ENCODE data around the gene USP1. TPM values are rescaled to one million over a fixed set of nuclear protein-coding genes. Genes with fewer than 3 reads are reported as not detected.

USP1 gene
- total RNA-seq, 2 experiments from 2014 or later: 74.6 to 78.6 TPM

GRCh38 chr1:62462370-62462769 lies 25.5 kb downstream of the USP1 start:
- peaks cover 10% of the 10 kb centered on the region for H3K36me3 Mint-ChIP-seq (ENCODE audit: low read depth)
- DNase-seq: no peak

GRCh38 chr1:62467092-62467491 lies 30.2 kb downstream of the USP1 start:
- POLR2A ChIA-PET: no interaction called here
- Mint-ChIP-seq H3K36me3 (ENCODE audit: low read depth) (peaks cover 26% of the 10 kb centered on the region), H3K27ac (no peak overlapping the region), H3K27me3 (no peaks in the 10 kb centered on the region), H3K4me3 (no peak overlapping the region), H3K4me1 (peaks cover 4% of the 10 kb centered on the region), H3K9me3 (peaks cover 9% of the 10 kb centered on the region)
- CTCF ChIA-PET: no interaction called here
- DNase-seq: no peak

More at GRCh38 chr1:62462370-62462769, 25.5 kb downstream of the USP1 start:
- ChIA-PET CTCF (interaction anchor here (0.6 kb wide), 1 partner anchor 56 kb away, joined by 4 read pairs; no protein-coding TSS in a partner anchor), POLR2A (no interaction called here)
- no peak overlapping the region for H3K27ac Mint-ChIP-seq
- H3K4me1 Mint-ChIP-seq: peaks cover 4% of the 10 kb centered on the region
- H3K9me3 Mint-ChIP-seq: no peaks in the 10 kb centered on the region
- H3K4me3 Mint-ChIP-seq: no peak overlapping the region
- no peaks in the 10 kb centered on the region for H3K27me3 Mint-ChIP-seq

GRCh38 chr1:62476525-62477219 lies 39.8 kb downstream of the USP1 start:
- no peak for DNase-seq
- no peaks in the 10 kb centered on the region for H3K27me3 Mint-ChIP-seq
- H3K9me3 Mint-ChIP-seq: no peaks in the 10 kb centered on the region
- POLR2A ChIA-PET: no interaction called here
- H3K36me3 Mint-ChIP-seq (ENCODE audit: low read depth): peaks cover 4% of the 10 kb centered on the region
- H3K4me1 Mint-ChIP-seq: no peaks in the 10 kb centered on the region
- H3K27ac Mint-ChIP-seq: no peak overlapping the region
- CTCF ChIA-PET: no interaction called here
- no peak overlapping the region for H3K4me3 Mint-ChIP-seq

GRCh38 chr1:62481681-62482080 lies 44.8 kb downstream of the USP1 start:
- Mint-ChIP-seq H3K4me1 (peaks cover 1% of the 10 kb centered on the region), H3K36me3 (ENCODE audit: low read depth) (no peaks in the 10 kb centered on the region), H3K9me3 (no peaks in the 10 kb centered on the region), H3K27me3 (no peaks in the 10 kb centered on the region), H3K27ac (no peak overlapping the region), H3K4me3 (no peak overlapping the region)
- ChIA-PET POLR2A (no interaction called here), CTCF (no interaction called here)
- DNase-seq: no peak

- H3K36me3 Mint-ChIP-seq (ENCODE audit: low read depth): no peaks in the 10 kb centered on the region
- peaks cover 1% of the 10 kb centered on the region for H3K4me1 Mint-ChIP-seq
- POLR2A ChIA-PET: no interaction called here
- DNase-seq: no peak
- H3K4me3 Mint-ChIP-seq: no peak overlapping the region
- CTCF ChIA-PET: no interaction called here
- H3K9me3 Mint-ChIP-seq: no peaks in the 10 kb centered on the region
- no peaks in the 10 kb centered on the region for H3K27me3 Mint-ChIP-seq
- no peak overlapping the region for H3K27ac Mint-ChIP-seq
Observed at GRCh38 chr1:62484824-62485468, 48.1 kb downstream of the USP1 start.

GRCh38 chr1:62487956-62488355 lies 51.1 kb downstream of the USP1 start:
- DNase-seq: no peak
- CTCF ChIA-PET: interaction anchor here (1.5 kb wide), 1 partner anchor 19 kb away, joined by 3 read pairs; no protein-coding TSS in a partner anchor
- Mint-ChIP-seq H3K9me3 (no peaks in the 10 kb centered on the region), H3K4me1 (peaks cover 1% of the 10 kb centered on the region), H3K36me3 (ENCODE audit: low read depth) (no peaks in the 10 kb centered on the region), H3K27ac (no peak overlapping the region), H3K4me3 (no peak overlapping the region), H3K27me3 (no peaks in the 10 kb centered on the region)
- POLR2A ChIA-PET: no interaction called here

GRCh38 chr1:62492521-62492920 lies 55.7 kb downstream of the USP1 start:
- no peak for DNase-seq
- CTCF ChIA-PET: no interaction called here
- Mint-ChIP-seq H3K36me3 (ENCODE audit: low read depth) (no peaks in the 10 kb centered on the region), H3K27ac (no peak overlapping the region), H3K9me3 (no peaks in the 10 kb centered on the region), H3K4me1 (no peaks in the 10 kb centered on the region), H3K27me3 (no peaks in the 10 kb centered on the region), H3K4me3 (no peak overlapping the region)
- POLR2A ChIA-PET: no interaction called here

- Mint-ChIP-seq H3K4me3 (no peak overlapping the region), H3K9me3 (no peaks in the 10 kb centered on the region), H3K27ac (no peak overlapping the region), H3K27me3 (no peaks in the 10 kb centered on the region), H3K36me3 (ENCODE audit: low read depth) (no peaks in the 10 kb centered on the region), H3K4me1 (no peaks in the 10 kb centered on the region)
- ChIA-PET CTCF (no interaction called here), POLR2A (no interaction called here)
- no peak for DNase-seq
Observed at GRCh38 chr1:62493656-62494055, 56.8 kb downstream of the USP1 start.

GRCh38 chr1:62494137-62494536 lies 57.3 kb downstream of the USP1 start:
- no peaks in the 10 kb centered on the region for H3K27me3 Mint-ChIP-seq
- no peak for DNase-seq
- POLR2A ChIA-PET: no interaction called here
- no peak overlapping the region for H3K27ac Mint-ChIP-seq
- H3K4me3 Mint-ChIP-seq: no peak overlapping the region
- H3K4me1 Mint-ChIP-seq: no peaks in the 10 kb centered on the region
- H3K36me3 Mint-ChIP-seq (ENCODE audit: low read depth): no peaks in the 10 kb centered on the region
- no peaks in the 10 kb centered on the region for H3K9me3 Mint-ChIP-seq
- CTCF ChIA-PET: no interaction called here

- ChIA-PET POLR2A (no interaction called here), CTCF (interaction anchor here (1.3 kb wide), 1 partner anchor 8 kb away, joined by 5 read pairs; no protein-coding TSS in a partner anchor)
Observed at GRCh38 chr1:62500210-62500609, 63.4 kb downstream of the USP1 start.

More at GRCh38 chr1:62500210-62500609, 63.4 kb downstream of the USP1 start:
- H3K27ac Mint-ChIP-seq: no peak overlapping the region
- no peaks in the 10 kb centered on the region for H3K4me1 Mint-ChIP-seq
- no peaks in the 10 kb centered on the region for H3K9me3 Mint-ChIP-seq
- no peak for DNase-seq
- H3K36me3 Mint-ChIP-seq (ENCODE audit: low read depth): no peaks in the 10 kb centered on the region
- H3K4me3 Mint-ChIP-seq: no peak overlapping the region
- no peaks in the 10 kb centered on the region for H3K27me3 Mint-ChIP-seq

Other genes starting within 250 kb of the USP1 start
- gene L1TD1, start 242.2 kb upstream of the USP1 start, total RNA-seq: not detected
- gene KANK4, start 117.6 kb upstream of the USP1 start, total RNA-seq: not detected
- not detected for gene ANGPTL3, start 160.5 kb downstream of the USP1 start, total RNA-seq